Liver (tissue), 9 donors: ENCODE measurements around the gene CEP120. TPM values are rescaled to one million over a fixed set of nuclear protein-coding genes. Genes with fewer than 3 reads are reported as not detected.

ENCODE experiments used
- DNase-seq: peaks from one replicate; pipeline ENCODE4 v3.0.0-alpha.2; 2017; ENCODE audit warnings: low spot score
- H3K27ac ChIP-seq, 2 donors: one replicate each; pipeline ENCODE4 v1.7.0; 2013; ENCODE audit warnings: inconsistent platforms in 2 of 2, low read length in 2 of 2, control low read depth in 1 of 2, low read depth in 1 of 2, mild to moderate bottlenecking in 1 of 2
- H3K27me3 ChIP-seq, 4 donors: one replicate each; pipeline versions ENCODE4 v1.6.1 to v1.7.0; 2013; ENCODE audit warnings: low read length in 3 of 4, inconsistent platforms in 1 of 4, mild to moderate bottlenecking in 1 of 4, moderate library complexity in 1 of 4; ENCODE audit not compliant: control insufficient read depth in 4 of 4, insufficient read depth in 4 of 4
- H3K36me3 ChIP-seq, 4 donors: one replicate each; pipeline versions ENCODE4 v1.6.1 to v1.7.0; 2013; ENCODE audit warnings: low read length in 3 of 4, mild to moderate bottlenecking in 3 of 4, low read depth in 1 of 4, moderate library complexity in 1 of 4; ENCODE audit not compliant: control insufficient read depth in 4 of 4, insufficient read depth in 3 of 4
- H3K4me1 ChIP-seq, 4 donors: one replicate each; pipeline versions ENCODE4 v1.6.1 to v1.7.0; 2013; ENCODE audit warnings: low read length in 3 of 4, mild to moderate bottlenecking in 3 of 4, moderate library complexity in 1 of 4; ENCODE audit not compliant: control insufficient read depth in 4 of 4, insufficient read depth in 4 of 4
- H3K4me3 ChIP-seq, 3 donors: one replicate each; pipeline versions ENCODE4 v1.6.1 to v1.7.0; 2013; ENCODE audit warnings: low read length in 3 of 3, control low read depth in 1 of 3, low read depth in 1 of 3, mild to moderate bottlenecking in 1 of 3
- H3K9ac ChIP-seq, 2 donors: one replicate each; pipeline ENCODE4 v1.7.0; 2013; ENCODE audit warnings: low read length in 2 of 2, mild to moderate bottlenecking in 2 of 2, moderate library complexity in 2 of 2, control low read depth in 1 of 2, low read depth in 1 of 2
- H3K9me3 ChIP-seq, 4 donors: one replicate each; pipeline versions ENCODE4 v1.6.1 to v1.7.0; 2013; ENCODE audit warnings: low read length in 3 of 4; ENCODE audit not compliant: control insufficient read depth in 4 of 4
- EGR1 ChIP-seq, 2 donors: IDR thresholded peaks; 2 replicates each; pipeline ENCODE4 v1.6.1; 2016 to 2018; ENCODE audit warnings: antibody characterized with exemption in 2 of 2, low read depth in 2 of 2
- FOXA1 ChIP-seq: IDR thresholded peaks from 2 replicates; pipeline ENCODE4 v1.6.1; 2016; ENCODE audit warnings: antibody characterized with exemption
- FOXA2 ChIP-seq: IDR thresholded peaks from 2 replicates; pipeline ENCODE4 v1.6.1; 2016; ENCODE audit warnings: antibody characterized with exemption
- GABPA ChIP-seq, 2 donors: IDR thresholded peaks in 1 of 2; conservative IDR thresholded peaks in 1 of 2; 2 replicates each; pipeline ENCODE4 v1.6.1; 2016; ENCODE audit warnings: antibody characterized with exemption in 2 of 2, mild to moderate bottlenecking in 1 of 2, moderate library complexity in 1 of 2
- HNF4A ChIP-seq, 2 donors: conservative IDR thresholded peaks; 2 replicates each; pipeline ENCODE4 v1.6.1; 2016; ENCODE audit warnings: antibody characterized with exemption in 2 of 2, mild to moderate bottlenecking in 2 of 2
- HNF4G ChIP-seq: IDR thresholded peaks from 2 replicates; pipeline ENCODE4 v1.6.1; 2016; ENCODE audit warnings: antibody characterized with exemption
- JUND ChIP-seq, 2 donors: IDR thresholded peaks; 2 replicates each; pipeline ENCODE4 v1.6.1; 2016; ENCODE audit warnings: antibody characterized with exemption in 2 of 2
- NR2F2 ChIP-seq: IDR thresholded peaks from 2 replicates; pipeline ENCODE4 v1.6.1; 2016; ENCODE audit warnings: antibody characterized with exemption
- RAD21 ChIP-seq, 2 donors: IDR thresholded peaks; 2 replicates each; pipeline ENCODE4 v1.6.1; 2016; ENCODE audit warnings: antibody characterized with exemption in 2 of 2, mild to moderate bottlenecking in 2 of 2
- RXRA ChIP-seq, 2 donors: IDR thresholded peaks; 2 replicates each; pipeline ENCODE4 v1.6.1; 2017 to 2018; ENCODE audit warnings: antibody characterized with exemption in 2 of 2, mild to moderate bottlenecking in 1 of 2
- SP1 ChIP-seq: IDR thresholded peaks from 2 replicates; pipeline ENCODE4 v1.6.1; 2018; ENCODE audit warnings: antibody characterized with exemption, mild to moderate bottlenecking
- TAF1 ChIP-seq: conservative IDR thresholded peaks from 2 replicates; pipeline ENCODE4 v1.6.1; 2016; ENCODE audit warnings: antibody characterized with exemption, mild to moderate bottlenecking
- YY1 ChIP-seq: IDR thresholded peaks from 2 replicates; pipeline ENCODE4 v1.6.1; 2016; ENCODE audit warnings: antibody characterized with exemption, mild to moderate bottlenecking
- WGBS: extraction: QIAGEN DNeasy Blood & Tissue Kit; methylation state at CpG from one replicate; pipeline ENCODE4 v1.1.7; 2013; 5-methylcytosine and 5-hydroxymethylcytosine counted together
- polyA plus RNA-seq, 2 donors: library from polyadenylated mRNA; stranded (reverse) in 1 of 2; unstranded in 1 of 2; fragments of 200-250 nt in 1 of 2; fragments of >200 nt in 1 of 2; fragmentation: Nextera tagmentation in 1 of 2; extraction: Ambion mirVana in 1 of 2; gene quantifications; one replicate each; pipeline versions ENCODE4 v1.2.1 to v1.2.3, GENCODE V29; 2013 to 2015
- total RNA-seq, 2 donors: library from RNA; depleted of rRNA; stranded (reverse); fragments of >200 nt; gene quantifications; one replicate each; pipeline ENCODE4 v1.2.3, GENCODE V29; 2014
- TF ChIP-seq, protein P1 (sequence below): fragments of 150-350 bp; IDR thresholded peaks from 2 replicates; pipeline ENCODE4 v1.5.1; 2017; ENCODE audit warnings: improper control_type of control experiment, low read depth, low read length; ENCODE audit not compliant: missing input control
- TF ChIP-seq, protein P2 (sequence below): IDR thresholded peaks from 2 replicates; pipeline ENCODE4 v1.6.1; 2016; ENCODE audit warnings: antibody characterized with exemption
- TF ChIP-seq, protein P3 (sequence below): IDR thresholded peaks from 2 replicates; pipeline ENCODE4 v1.6.1; 2016; ENCODE audit warnings: antibody characterized with exemption
- TF ChIP-seq, protein P4 (sequence below): IDR thresholded peaks from 2 replicates; pipeline ENCODE4 v1.6.1; 2016; ENCODE audit warnings: antibody characterized with exemption
- donor health status: healthy.
- donor health status: healthy.
- donor health status: healthy.
- donor health status: healthy.
- donor health status: healthy.

Gene CEP120
- total and polyA plus RNA-seq, 4 donors: 2.1 to 11.0 (median 6.7) TPM

DNA sequence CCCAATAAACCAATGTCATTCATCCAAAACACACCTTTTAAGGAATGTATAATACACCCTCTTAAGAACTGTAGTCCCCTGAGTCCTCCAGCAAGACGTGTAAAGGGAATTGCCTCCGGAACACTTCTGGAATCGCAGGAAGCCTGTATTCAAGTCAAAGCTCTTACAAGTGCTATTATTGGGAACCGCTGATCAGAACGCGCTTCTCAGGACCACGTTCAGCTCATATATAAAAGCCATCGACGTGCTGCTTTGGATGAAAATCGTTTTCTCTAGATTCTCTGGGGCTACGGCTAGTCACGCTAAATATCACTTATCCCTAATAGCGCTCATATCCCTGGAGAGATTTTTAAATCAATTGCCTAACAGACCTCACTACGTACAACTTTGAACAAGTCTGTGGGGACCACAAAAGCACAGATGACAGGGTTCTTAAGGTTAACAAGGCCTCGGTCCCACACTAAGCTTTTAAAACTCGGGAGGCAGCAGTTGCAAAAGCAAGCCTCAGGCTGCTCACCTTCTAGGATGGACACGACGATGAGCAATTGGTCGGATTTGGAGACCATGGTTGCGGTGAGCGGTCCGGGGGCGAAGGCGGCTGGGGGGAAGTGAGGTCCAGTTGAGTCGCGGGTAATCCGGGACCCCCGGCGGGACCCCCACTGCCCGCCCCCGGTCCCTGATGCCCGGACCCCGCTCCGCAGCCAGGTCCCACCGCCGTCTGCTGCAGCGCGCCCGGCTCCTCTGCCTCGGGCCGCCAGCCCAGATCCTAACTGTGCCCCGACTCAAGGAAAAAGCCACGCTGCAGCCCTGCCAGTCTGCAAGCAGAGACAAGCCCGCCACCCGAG is 548 bp downstream of the CEP120 start:
- Histone ChIP-seq H3K9me3 (no peaks in the 10 kb centered on the region), H3K27ac (peak overlapping the region; percentile 72 to 86), H3K4me3 (peak overlapping the region; percentile 65 to 92 (median 81)), H3K9ac (peak overlapping the region; percentile 64 to 95), H3K27me3 (no peaks in the 10 kb centered on the region), H3K4me1 (peaks cover 0 to 17% (median 13%) of the 10 kb centered on the region in 4 donors), H3K36me3 (peaks cover 0 to 2% (median 0%) of the 10 kb centered on the region in 4 donors)
- no peak for DNase-seq
- TF ChIP-seq RAD21 (IDR thresholded peaks at IDR 0.05) (peak in 1 of 2 donors; percentile 16), HNF4A (conservative IDR thresholded peaks at IDR 0.05) (no peak), NR2F2 (no peak), GABPA (IDR thresholded peaks at IDR 0.05 in 1 of 2, conservative IDR thresholded peaks at IDR 0.05 in 1 of 2) (no peak)
- TF ChIP-seq, protein P1, sequence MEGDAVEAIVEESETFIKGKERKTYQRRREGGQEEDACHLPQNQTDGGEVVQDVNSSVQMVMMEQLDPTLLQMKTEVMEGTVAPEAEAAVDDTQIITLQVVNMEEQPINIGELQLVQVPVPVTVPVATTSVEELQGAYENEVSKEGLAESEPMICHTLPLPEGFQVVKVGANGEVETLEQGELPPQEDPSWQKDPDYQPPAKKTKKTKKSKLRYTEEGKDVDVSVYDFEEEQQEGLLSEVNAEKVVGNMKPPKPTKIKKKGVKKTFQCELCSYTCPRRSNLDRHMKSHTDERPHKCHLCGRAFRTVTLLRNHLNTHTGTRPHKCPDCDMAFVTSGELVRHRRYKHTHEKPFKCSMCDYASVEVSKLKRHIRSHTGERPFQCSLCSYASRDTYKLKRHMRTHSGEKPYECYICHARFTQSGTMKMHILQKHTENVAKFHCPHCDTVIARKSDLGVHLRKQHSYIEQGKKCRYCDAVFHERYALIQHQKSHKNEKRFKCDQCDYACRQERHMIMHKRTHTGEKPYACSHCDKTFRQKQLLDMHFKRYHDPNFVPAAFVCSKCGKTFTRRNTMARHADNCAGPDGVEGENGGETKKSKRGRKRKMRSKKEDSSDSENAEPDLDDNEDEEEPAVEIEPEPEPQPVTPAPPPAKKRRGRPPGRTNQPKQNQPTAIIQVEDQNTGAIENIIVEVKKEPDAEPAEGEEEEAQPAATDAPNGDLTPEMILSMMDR: no peak
- WGBS: under 1% methylated on average over 45 of the region's 45 CpGs

- Histone ChIP-seq H3K36me3 (peaks cover 0 to 2% (median 0%) of the 10 kb centered on the region in 4 donors), H3K4me3 (peak overlapping the region in 2 of 3 donors; percentile 81 to 92), H3K9ac (peak overlapping the region in 1 of 2 donors; percentile 65), H3K27me3 (no peaks in the 10 kb centered on the region), H3K4me1 (peaks cover 0 to 17% (median 13%) of the 10 kb centered on the region in 4 donors), H3K9me3 (no peaks in the 10 kb centered on the region), H3K27ac (no peak overlapping the region)
- 26% methylated on average over 2 of the region's 2 CpGs for WGBS
- TF ChIP-seq, protein P2, sequence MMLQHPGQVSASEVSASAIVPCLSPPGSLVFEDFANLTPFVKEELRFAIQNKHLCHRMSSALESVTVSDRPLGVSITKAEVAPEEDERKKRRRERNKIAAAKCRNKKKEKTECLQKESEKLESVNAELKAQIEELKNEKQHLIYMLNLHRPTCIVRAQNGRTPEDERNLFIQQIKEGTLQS: no peak
- TF ChIP-seq RAD21 (IDR thresholded peaks at IDR 0.05): no peak
- no peak for TF ChIP-seq NR2F2
- no peak for TF ChIP-seq FOXA2
- TF ChIP-seq JUND (IDR thresholded peaks at IDR 0.05): no peak
- TF ChIP-seq FOXA1: no peak
- TF ChIP-seq HNF4A (conservative IDR thresholded peaks at IDR 0.05): no peak
- TF ChIP-seq, protein P3, sequence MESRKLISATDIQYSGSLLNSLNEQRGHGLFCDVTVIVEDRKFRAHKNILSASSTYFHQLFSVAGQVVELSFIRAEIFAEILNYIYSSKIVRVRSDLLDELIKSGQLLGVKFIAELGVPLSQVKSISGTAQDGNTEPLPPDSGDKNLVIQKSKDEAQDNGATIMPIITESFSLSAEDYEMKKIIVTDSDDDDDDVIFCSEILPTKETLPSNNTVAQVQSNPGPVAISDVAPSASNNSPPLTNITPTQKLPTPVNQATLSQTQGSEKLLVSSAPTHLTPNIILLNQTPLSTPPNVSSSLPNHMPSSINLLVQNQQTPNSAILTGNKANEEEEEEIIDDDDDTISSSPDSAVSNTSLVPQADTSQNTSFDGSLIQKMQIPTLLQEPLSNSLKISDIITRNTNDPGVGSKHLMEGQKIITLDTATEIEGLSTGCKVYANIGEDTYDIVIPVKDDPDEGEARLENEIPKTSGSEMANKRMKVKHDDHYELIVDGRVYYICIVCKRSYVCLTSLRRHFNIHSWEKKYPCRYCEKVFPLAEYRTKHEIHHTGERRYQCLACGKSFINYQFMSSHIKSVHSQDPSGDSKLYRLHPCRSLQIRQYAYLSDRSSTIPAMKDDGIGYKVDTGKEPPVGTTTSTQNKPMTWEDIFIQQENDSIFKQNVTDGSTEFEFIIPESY: no peak
- TF ChIP-seq, protein P4, sequence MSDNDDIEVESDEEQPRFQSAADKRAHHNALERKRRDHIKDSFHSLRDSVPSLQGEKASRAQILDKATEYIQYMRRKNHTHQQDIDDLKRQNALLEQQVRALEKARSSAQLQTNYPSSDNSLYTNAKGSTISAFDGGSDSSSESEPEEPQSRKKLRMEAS: no peak
- DNase-seq: no peak
These were observed 1.4 kb downstream of the CEP120 start for GRCh38 chr5:123421773-123422172.

- H3K9me3 ChIP-seq: no peaks in the 10 kb centered on the region
- H3K4me3 ChIP-seq: no peak overlapping the region
- no peak overlapping the region for H3K27ac ChIP-seq
- peaks cover 4 to 23% (median 13%) of the 10 kb centered on the region in 4 donors for H3K36me3 ChIP-seq
- H3K27me3 ChIP-seq: no peaks in the 10 kb centered on the region
- DNase-seq: no peak
- H3K4me1 ChIP-seq: no peaks in the 10 kb centered on the region
- no peak overlapping the region for H3K9ac ChIP-seq
- TF ChIP-seq FOXA2 (no peak), EGR1 (IDR thresholded peaks at IDR 0.05; ENCODE audit: low read depth in 2 of 2) (no peak), JUND (IDR thresholded peaks at IDR 0.05) (no peak), RAD21 (IDR thresholded peaks at IDR 0.05) (no peak), RXRA (IDR thresholded peaks at IDR 0.05) (no peak), HNF4G (no peak), NR2F2 (no peak), SP1 (no peak), TAF1 (no peak), YY1 (no peak), GABPA (IDR thresholded peaks at IDR 0.05 in 1 of 2, conservative IDR thresholded peaks at IDR 0.05 in 1 of 2) (no peak)
- TF ChIP-seq, protein P4: no peak
- TF ChIP-seq, protein P1: no peak
- TF ChIP-seq, protein P3: no peak
These were observed 8.2 kb downstream of the CEP120 start for GRCh38 chr5:123414974-123415373.
